Naive thymus-derived CD8-positive, alpha-beta T cell (primary cell): ENCODE data around the gene HPD. TPM values are rescaled to one million over a fixed set of nuclear protein-coding genes. Genes with fewer than 3 reads are reported as not detected.

Experiments
- ATAC-seq, 2 donors: fragments of 150-1000 bp; cut with Tn5 transposase in 1 of 2; sonication (Bioruptor Pico), chemical (Tn5 transposase) in 1 of 2; 1 replicate in 1 of 2; 2 replicates in 1 of 2; pipeline ENCODE4 v1.10.0; 2021; ENCODE audit warnings: mild to moderate bottlenecking in 2 of 2, moderate library complexity in 2 of 2
- POLR2A ChIA-PET: fragments of 350-600 bp; sonication (Branson Sonifier 250); formaldehyde crosslinking; loops from one replicate; lab custom pipeline; 2021; ENCODE audit warnings: antibody characterized with exemption; lab: Charles Lee
- DNase-seq, 10 donors: peaks; one replicate each; pipeline versions ENCODE4 v3.0.0 to v3.0.0-alpha.2; 2020 to 2022
- H3K27ac Mint-ChIP-seq, 10 donors: one replicate each; pipeline ENCODE4 v1.8.0; 2020 to 2022; ENCODE audit warnings: mild to moderate bottlenecking in 10 of 10, mixed read lengths in 10 of 10, moderate library complexity in 4 of 10, inconsistent platforms in 1 of 10
- H3K27me3 Mint-ChIP-seq, 5 donors: one replicate each; pipeline ENCODE4 v1.8.0; 2021 to 2022; ENCODE audit warnings: mixed read lengths in 5 of 5
- H3K36me3 Mint-ChIP-seq, 3 donors: one replicate each; pipeline ENCODE4 v1.8.0; 2020 to 2022; ENCODE audit warnings: mixed read lengths in 3 of 3, mild to moderate bottlenecking in 2 of 3, inconsistent platforms in 1 of 3
- H3K4me1 Mint-ChIP-seq, 4 donors: one replicate each; pipeline ENCODE4 v1.8.0; 2021 to 2022; ENCODE audit warnings: mixed read lengths in 4 of 4
- H3K4me3 Mint-ChIP-seq, 10 donors: one replicate each; pipeline ENCODE4 v1.8.0; 2020 to 2022; ENCODE audit warnings: mild to moderate bottlenecking in 10 of 10, mixed read lengths in 10 of 10, moderate library complexity in 6 of 10, inconsistent platforms in 1 of 10
- H3K9me3 Mint-ChIP-seq, 9 donors: one replicate each; pipeline ENCODE4 v1.8.0; 2020 to 2022; ENCODE audit warnings: mixed read lengths in 9 of 9, mild to moderate bottlenecking in 3 of 9, inconsistent platforms in 1 of 9, moderate library complexity in 1 of 9
- polyA plus RNA-seq, 3 donors: library from polyadenylated mRNA; unstranded; fragments of 300-500 nt; fragmentation: Illumina TruSeq; gene quantifications; one replicate each; pipeline ENCODE4 v1.2.3, GENCODE V29; 2021
- total RNA-seq, 8 experiments: library from RNA in 2 of 8; stranded (reverse) in 2 of 8; gene quantifications; one replicate each; pipeline ENCODE4 v1.2.3 and lab custom pipeline; 2021 to 2026

HPD gene
- total and polyA plus RNA-seq, 5 experiments from 2014 or later = not detected

GRCh38 chr12:121814429-121815119 lies 44.1 kb downstream of the HPD start:
- peak overlapping the region in 1 of 10 donors; percentile 60 for H3K4me3 Mint-ChIP-seq
- peaks cover 25 to 58% (median 41%) of the 10 kb centered on the region in 4 donors for H3K4me1 Mint-ChIP-seq
- H3K36me3 Mint-ChIP-seq = peaks cover 5 to 69% (median 13%) of the 10 kb centered on the region in 3 donors
- DNase-seq = no peak
- H3K27ac Mint-ChIP-seq = peak overlapping the region in 2 of 10 donors; percentile 33 to 57
- no peaks in the 10 kb centered on the region for H3K9me3 Mint-ChIP-seq
- POLR2A ChIA-PET = interaction anchor here (0.6 to 37.3 kb wide), 3 partner anchors 8 to 117 kb away, joined by 3 to 2517 read pairs (median 7); partner anchors contain the start of genes RHOF and SETD1B
- ATAC-seq = no peak
- no peaks in the 10 kb centered on the region for H3K27me3 Mint-ChIP-seq

DNA sequence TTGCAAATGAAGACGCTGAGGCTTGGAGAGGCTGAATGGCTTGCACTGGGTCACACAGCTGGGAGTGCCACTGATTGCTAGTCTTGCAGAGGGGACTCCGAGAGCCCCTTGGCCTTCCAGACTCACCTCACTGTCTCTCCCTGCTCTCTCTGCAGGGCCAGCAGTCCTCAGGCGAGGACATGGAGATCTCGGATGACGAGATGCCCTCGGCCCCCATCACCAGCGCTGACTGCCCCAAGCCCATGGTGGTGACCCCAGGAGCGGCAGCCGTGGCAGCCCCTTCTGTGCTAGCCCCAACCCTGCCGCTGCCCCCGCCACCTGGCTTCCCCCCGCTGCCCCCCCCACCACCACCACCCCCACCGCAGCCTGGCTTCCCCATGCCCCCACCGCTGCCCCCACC lies 44.7 kb downstream of the HPD start:
- Mint-ChIP-seq H3K9me3 (no peaks in the 10 kb centered on the region), H3K36me3 (peaks cover 5 to 68% (median 19%) of the 10 kb centered on the region in 3 donors), H3K27me3 (no peaks in the 10 kb centered on the region), H3K4me3 (peak overlapping the region in 7 of 10 donors; percentile 36 to 94 (median 83)), H3K4me1 (peaks cover 22 to 61% (median 44%) of the 10 kb centered on the region in 4 donors), H3K27ac (peak overlapping the region in 4 of 10 donors; percentile 48 to 94 (median 74))
- POLR2A ChIA-PET = interaction anchor here (0.6 to 37.3 kb wide), 3 partner anchors 13 to 116 kb away, joined by 3 to 2517 read pairs (median 27); partner anchors contain the start of genes RHOF and SETD1B
- ATAC-seq = no peak
- peak in 1 of 10 donors; percentile 0 for DNase-seq

- Mint-ChIP-seq H3K36me3 (peaks cover 5 to 70% (median 19%) of the 10 kb centered on the region in 3 donors), H3K4me1 (peaks cover 22 to 68% (median 50%) of the 10 kb centered on the region in 4 donors)
- POLR2A ChIA-PET = interaction anchor here (1.6 to 37.3 kb wide), 6 partner anchors 13 to 101 kb away, joined by 3 to 2517 read pairs (median 17); partner anchors contain the start of genes PSMD9, RHOF, SETD1B and TMEM120B
Observed at GRCh38 chr12:121812921-121813896, 45.5 kb downstream of the HPD start.

DNA sequence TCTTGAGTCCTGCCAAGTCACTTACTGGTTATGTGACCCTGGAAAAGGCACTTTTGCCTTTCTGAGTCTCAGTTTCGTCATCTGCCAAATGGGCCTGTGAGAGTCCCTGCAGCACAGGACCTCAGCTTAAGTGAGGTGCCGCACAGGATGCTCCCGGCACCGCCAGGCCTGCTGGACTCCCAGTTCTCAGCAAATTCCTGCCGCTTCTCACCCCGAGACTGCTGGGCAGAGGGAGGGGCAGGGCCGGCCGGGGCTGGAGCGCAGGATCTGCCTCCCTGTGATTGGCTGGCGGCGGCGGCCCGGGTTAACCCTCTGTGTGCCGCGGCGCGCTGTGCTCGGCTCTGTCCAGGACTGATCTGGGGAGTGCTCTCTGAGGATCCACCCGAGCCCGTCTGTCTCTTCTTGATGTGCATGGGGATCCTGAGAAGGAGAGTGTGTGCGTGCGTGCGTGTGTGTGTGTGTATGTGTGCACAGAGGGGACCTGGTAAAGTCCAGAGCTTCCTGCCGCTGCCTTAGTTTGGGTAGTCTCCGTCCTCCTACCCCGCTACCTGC lies 46.3 kb downstream of the HPD start:
- H3K27ac Mint-ChIP-seq = peak overlapping the region in 8 of 10 donors; percentile 50 to 94 (median 71)
- H3K36me3 Mint-ChIP-seq = peaks cover 5 to 65% (median 14%) of the 10 kb centered on the region in 3 donors
- DNase-seq (peak in 1 of 10 donors; percentile 1), ATAC-seq (peak; percentile 15 to 18)
- H3K9me3 Mint-ChIP-seq = no peaks in the 10 kb centered on the region
- peaks cover 24 to 71% (median 55%) of the 10 kb centered on the region in 4 donors for H3K4me1 Mint-ChIP-seq
- peak overlapping the region; percentile 72 to 94 (median 82) for H3K4me3 Mint-ChIP-seq
- no peaks in the 10 kb centered on the region for H3K27me3 Mint-ChIP-seq
- POLR2A ChIA-PET = interaction anchor here (1.0 to 37.3 kb wide), 9 partner anchors 8 to 414 kb away, joined by 3 to 2517 read pairs (median 13); partner anchors contain the start of genes DIABLO, PSMD9, RHOF and SETD1B

More at GRCh38 chr12:121812921-121813896, 45.5 kb downstream of the HPD start:
- DNase-seq = peak in 1 of 10 donors; percentile 1
- no peak for ATAC-seq
- Mint-ChIP-seq H3K27me3 (no peaks in the 10 kb centered on the region), H3K4me3 (peak overlapping the region; percentile 72 to 94 (median 82)), H3K9me3 (no peaks in the 10 kb centered on the region), H3K27ac (peak overlapping the region; percentile 50 to 94 (median 76))

- Mint-ChIP-seq H3K4me3 (peak overlapping the region; percentile 72 to 94 (median 86)), H3K4me1 (peaks cover 23 to 74% (median 62%) of the 10 kb centered on the region in 4 donors), H3K36me3 (peaks cover 5 to 61% (median 14%) of the 10 kb centered on the region in 3 donors), H3K27ac (peak overlapping the region in 9 of 10 donors; percentile 31 to 94 (median 86)), H3K9me3 (no peaks in the 10 kb centered on the region), H3K27me3 (no peaks in the 10 kb centered on the region)
- peak; percentile 52 to 85 (median 75) for DNase-seq
- POLR2A ChIA-PET = interaction anchor here (0.7 to 37.3 kb wide), 13 partner anchors 9 to 414 kb away, joined by 3 to 2517 read pairs (median 5); partner anchors contain the start of genes DIABLO, PSMD9, RHOF and SETD1B
- ATAC-seq = peak; percentile 67 to 78
Observed at GRCh38 chr12:121811434-121812319, 47.0 kb downstream of the HPD start.

GRCh38 chr12:121810833-121811433 lies 47.7 kb downstream of the HPD start:
- Mint-ChIP-seq H3K9me3 (no peaks in the 10 kb centered on the region), H3K27me3 (no peaks in the 10 kb centered on the region), H3K4me3 (peak overlapping the region; percentile 72 to 94 (median 86)), H3K27ac (peak overlapping the region; percentile 66 to 94 (median 86)), H3K4me1 (peaks cover 25 to 73% (median 69%) of the 10 kb centered on the region in 4 donors), H3K36me3 (peaks cover 0 to 60% (median 11%) of the 10 kb centered on the region in 3 donors)
- no peak for DNase-seq
- no peak for ATAC-seq
- POLR2A ChIA-PET = interaction anchor here (0.7 to 37.3 kb wide), 10 partner anchors 10 to 275 kb away, joined by 3 to 2517 read pairs (median 10); partner anchors contain the start of genes PSMD9, RHOF, SETD1B and TMEM120B

GRCh38 chr12:121810234-121810817 lies 48.3 kb downstream of the HPD start:
- Mint-ChIP-seq H3K27me3 (no peaks in the 10 kb centered on the region), H3K4me3 (peak overlapping the region in 8 of 10 donors; percentile 72 to 94 (median 86)), H3K4me1 (peaks cover 23 to 74% (median 71%) of the 10 kb centered on the region in 4 donors), H3K36me3 (peaks cover 0 to 54% (median 12%) of the 10 kb centered on the region in 3 donors), H3K27ac (peak overlapping the region in 6 of 10 donors; percentile 66 to 94 (median 88)), H3K9me3 (no peaks in the 10 kb centered on the region)
- DNase-seq (peak in 1 of 10 donors; percentile 0), ATAC-seq (no peak)
- POLR2A ChIA-PET = interaction anchor here (1.1 to 37.3 kb wide), 8 partner anchors 11 to 274 kb away, joined by 3 to 2517 read pairs (median 10); partner anchors contain the start of genes RHOF, SETD1B and TMEM120B

DNA sequence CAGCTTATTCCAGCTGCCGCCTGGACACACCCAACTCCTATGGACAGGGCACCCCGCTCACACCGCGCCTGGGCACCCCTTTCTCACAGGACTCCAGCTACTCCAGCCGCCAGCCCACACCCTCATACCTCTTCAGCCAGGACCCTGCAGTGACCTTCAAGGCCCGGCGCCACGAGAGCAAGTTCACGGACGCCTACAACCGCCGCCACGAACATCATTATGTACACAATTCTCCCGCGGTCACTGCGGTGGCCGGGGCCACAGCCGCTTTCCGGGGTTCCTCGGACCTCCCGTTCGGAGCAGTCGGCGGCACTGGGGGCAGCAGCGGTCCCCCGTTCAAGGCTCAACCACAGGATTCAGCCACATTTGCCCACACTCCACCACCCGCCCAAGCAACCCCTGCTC lies 48.9 kb downstream of the HPD start:
- Mint-ChIP-seq H3K27me3 (no peaks in the 10 kb centered on the region), H3K27ac (peak overlapping the region in 8 of 10 donors; percentile 41 to 88 (median 79)), H3K36me3 (peaks cover 0 to 47% (median 12%) of the 10 kb centered on the region in 3 donors), H3K9me3 (no peaks in the 10 kb centered on the region), H3K4me1 (peaks cover 22 to 71% (median 70%) of the 10 kb centered on the region in 4 donors), H3K4me3 (peak overlapping the region in 7 of 10 donors; percentile 9 to 76 (median 50))
- ATAC-seq = no peak
- POLR2A ChIA-PET = interaction anchor here (37.3 kb wide), 1 partner anchor 21 kb away, joined by 2517 read pairs; the partner anchor contains the start of genes RHOF and SETD1B
- DNase-seq = no peak

GRCh38 chr12:121808623-121809022 lies 50.0 kb downstream of the HPD start:
- Mint-ChIP-seq H3K36me3 (peaks cover 0 to 42% (median 12%) of the 10 kb centered on the region in 3 donors), H3K27ac (peak overlapping the region in 9 of 10 donors; percentile 41 to 88 (median 79)), H3K4me3 (peak overlapping the region; percentile 33 to 100 (median 52)), H3K27me3 (no peaks in the 10 kb centered on the region), H3K9me3 (no peaks in the 10 kb centered on the region), H3K4me1 (peaks cover 21 to 67% (median 66%) of the 10 kb centered on the region in 4 donors)
- no peak for ATAC-seq
- no peak for DNase-seq
- POLR2A ChIA-PET = interaction anchor here (1.2 to 37.3 kb wide), 2 partner anchors 20 to 28 kb away, joined by 3 to 2517 read pairs; partner anchors contain the start of genes RHOF and SETD1B
